ENCODE data around the gene CD151.

CD151 gene

GRCh38 chr11:858053-858761 is 25.5 kb downstream of the CD151 start:
- H3K9me3 ChIP-seq (ENCODE audit: low read depth, low read length): no peaks in the 10 kb centered on the region
- no peaks in the 10 kb centered on the region for H3K36me3 ChIP-seq (ENCODE audit: insufficient read depth, low read length)
- no peak for TF ChIP-seq FOXP2 (optimal IDR thresholded peaks at IDR 0.05; ENCODE audit: control extremely low read depth, extremely low read length, insufficient read depth)
- TF ChIP-seq EZH2 (IDR thresholded peaks at IDR 0.05): no peak
- TF ChIP-seq POLR2AphosphoS5 (IDR thresholded peaks at IDR 0.05; ENCODE audit: borderline replicate concordance, low read depth, low read length): no peak
- H3K4me3 ChIP-seq: peak overlapping the region; percentile 78
- DNase-seq (ENCODE audit: low read depth, low spot score): no peak
- H3K9ac ChIP-seq (ENCODE audit: insufficient read length): no peak overlapping the region
- H3K27ac ChIP-seq: no peak overlapping the region

DNA sequence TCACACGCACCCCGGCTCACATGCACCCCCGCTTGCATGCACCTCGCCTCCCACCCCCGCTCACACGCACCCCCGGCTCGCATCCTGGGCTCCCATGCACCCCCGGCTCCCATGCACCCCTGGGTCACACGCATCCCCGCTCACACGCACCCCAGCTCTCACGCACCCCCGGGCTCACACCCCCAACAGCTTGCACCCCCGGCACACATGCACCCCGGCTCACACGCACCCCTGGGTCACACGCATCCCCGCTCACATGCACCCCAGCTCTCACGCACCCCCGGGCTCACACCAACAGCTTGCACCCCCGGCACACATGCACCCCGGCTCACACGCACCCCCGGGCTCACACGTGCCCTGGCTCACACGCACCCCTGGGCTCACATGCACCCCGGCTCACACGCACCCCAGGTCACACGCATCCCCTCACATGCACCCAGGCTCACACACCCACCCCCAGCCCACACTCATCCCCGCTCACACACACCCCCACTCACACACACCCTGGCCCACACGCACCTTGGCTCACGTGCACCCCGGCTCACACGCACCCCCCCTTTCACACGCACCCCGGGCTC is 26.1 kb downstream of the CD151 start:
- H3K4me3 ChIP-seq: peak overlapping the region; percentile 78
- no peak overlapping the region for H3K27ac ChIP-seq
- no peaks in the 10 kb centered on the region for H3K36me3 ChIP-seq (ENCODE audit: insufficient read depth, low read length)
- H3K9ac ChIP-seq (ENCODE audit: insufficient read length): no peak overlapping the region
- DNase-seq (ENCODE audit: low read depth, low spot score): no peak
- no peak for TF ChIP-seq FOXP2 (optimal IDR thresholded peaks at IDR 0.05; ENCODE audit: control extremely low read depth, extremely low read length, insufficient read depth)
- no peak for TF ChIP-seq POLR2AphosphoS5 (IDR thresholded peaks at IDR 0.05; ENCODE audit: borderline replicate concordance, low read depth, low read length)
- TF ChIP-seq EZH2 (IDR thresholded peaks at IDR 0.05): no peak
- no peaks in the 10 kb centered on the region for H3K9me3 ChIP-seq (ENCODE audit: low read depth, low read length)

DNA sequence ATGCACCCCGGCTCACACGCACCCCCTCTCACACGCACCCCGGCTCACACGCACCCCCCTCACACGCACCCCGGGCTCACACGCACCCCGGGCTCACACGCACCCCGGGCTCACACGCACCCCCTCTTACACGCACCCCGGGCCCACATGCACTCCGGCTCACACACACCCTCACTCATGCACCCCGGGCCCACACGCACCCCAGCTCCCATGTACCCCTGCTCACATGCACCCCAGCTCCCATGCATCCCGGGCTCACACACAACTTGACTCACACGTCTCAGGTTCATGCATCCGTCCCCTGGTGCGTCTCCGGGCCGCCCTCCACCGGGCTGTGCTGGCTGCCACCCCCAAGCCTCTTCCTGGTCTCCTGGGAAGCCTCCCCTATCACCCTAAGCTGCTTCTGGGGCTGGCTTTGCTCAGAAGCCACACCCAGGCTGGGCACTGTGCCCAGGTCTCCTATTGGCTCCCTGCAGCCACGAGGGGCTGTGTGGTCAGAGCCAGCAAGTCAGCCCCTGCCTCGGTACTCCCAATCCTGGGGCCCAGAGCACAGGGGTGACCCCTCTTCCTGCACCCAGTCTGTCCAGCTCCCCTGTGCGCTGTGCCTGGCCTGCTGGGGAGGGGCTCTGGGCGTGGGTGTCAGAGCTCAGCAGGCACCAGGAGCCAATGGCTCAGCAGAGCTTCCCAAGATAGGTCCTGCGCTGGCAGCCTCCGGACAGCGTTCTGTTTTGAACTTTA is 26.8 kb downstream of the CD151 start:
- TF ChIP-seq EZH2 (IDR thresholded peaks at IDR 0.05) (no peak), FOXP2 (optimal IDR thresholded peaks at IDR 0.05; ENCODE audit: control extremely low read depth, extremely low read length, insufficient read depth) (no peak), POLR2AphosphoS5 (IDR thresholded peaks at IDR 0.05; ENCODE audit: borderline replicate concordance, low read depth, low read length) (peak; percentile 82)
- H3K36me3 ChIP-seq (ENCODE audit: insufficient read depth, low read length): no peaks in the 10 kb centered on the region
- no peak for DNase-seq (ENCODE audit: low read depth, low spot score)
- no peaks in the 10 kb centered on the region for H3K9me3 ChIP-seq (ENCODE audit: low read depth, low read length)
- peak overlapping the region; percentile 78 for H3K4me3 ChIP-seq
- peak overlapping the region; percentile 62; the same call in 1 of the 2 replicates for H3K27ac ChIP-seq
- H3K9ac ChIP-seq (ENCODE audit: insufficient read length): no peak overlapping the region

DNA sequence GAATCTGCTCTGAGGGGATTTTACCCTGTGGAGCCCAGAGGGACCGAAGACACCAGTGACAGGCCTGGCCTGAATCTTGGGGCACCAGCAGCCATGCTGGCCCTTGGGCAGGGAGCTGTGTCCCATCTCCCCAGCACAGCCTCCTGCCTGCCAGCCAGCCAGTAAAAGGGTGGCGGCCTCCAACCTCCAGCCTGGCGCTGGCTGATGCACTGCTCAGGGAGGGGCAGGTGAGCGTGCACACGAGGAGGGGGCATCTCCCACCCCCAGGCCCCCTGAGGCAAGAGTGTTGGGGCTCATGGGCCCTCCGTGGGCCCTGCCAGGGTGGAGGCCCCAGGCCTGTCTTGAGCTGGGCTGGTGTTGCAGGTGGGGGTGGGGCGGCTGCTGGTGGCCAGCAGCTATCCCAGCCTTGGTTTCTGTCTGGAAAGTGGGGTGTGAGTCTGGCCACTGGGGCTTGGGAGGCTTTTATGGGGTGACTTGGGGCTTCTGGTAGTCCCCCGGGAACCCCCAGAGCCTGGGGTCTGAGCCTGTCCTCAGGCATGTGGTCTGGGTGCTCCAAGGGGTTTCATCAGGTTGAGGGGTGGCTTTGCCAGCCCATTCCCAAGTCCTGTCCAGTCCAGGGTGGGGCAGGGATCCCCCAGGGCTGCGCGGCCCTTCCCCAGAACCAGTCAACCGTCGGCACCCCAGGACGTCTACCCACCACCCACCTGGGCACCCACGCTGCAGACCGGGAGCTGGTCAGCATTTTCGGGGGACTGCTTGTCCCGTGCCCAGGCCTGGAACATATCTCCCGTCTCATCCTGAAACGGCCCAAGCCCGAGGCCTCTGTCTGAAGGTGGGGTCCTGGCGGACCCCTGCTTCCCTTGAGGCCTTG is 27.7 kb downstream of the CD151 start:
- Histone ChIP-seq H3K27ac (peak overlapping the region; percentile 62; the same call in 1 of the 2 replicates), H3K4me3 (peak overlapping the region; percentile 78), H3K36me3 (ENCODE audit: insufficient read depth, low read length) (no peaks in the 10 kb centered on the region; the same call in 1 of the 2 replicates), H3K9me3 (ENCODE audit: low read depth, low read length) (no peaks in the 10 kb centered on the region), H3K9ac (ENCODE audit: insufficient read length) (no peak overlapping the region)
- no peak for DNase-seq (ENCODE audit: low read depth, low spot score)
- no peak for TF ChIP-seq POLR2AphosphoS5 (IDR thresholded peaks at IDR 0.05; ENCODE audit: borderline replicate concordance, low read depth, low read length)
- no peak for TF ChIP-seq EZH2 (IDR thresholded peaks at IDR 0.05)
- no peak for TF ChIP-seq FOXP2 (optimal IDR thresholded peaks at IDR 0.05; ENCODE audit: control extremely low read depth, extremely low read length, insufficient read depth)

DNA sequence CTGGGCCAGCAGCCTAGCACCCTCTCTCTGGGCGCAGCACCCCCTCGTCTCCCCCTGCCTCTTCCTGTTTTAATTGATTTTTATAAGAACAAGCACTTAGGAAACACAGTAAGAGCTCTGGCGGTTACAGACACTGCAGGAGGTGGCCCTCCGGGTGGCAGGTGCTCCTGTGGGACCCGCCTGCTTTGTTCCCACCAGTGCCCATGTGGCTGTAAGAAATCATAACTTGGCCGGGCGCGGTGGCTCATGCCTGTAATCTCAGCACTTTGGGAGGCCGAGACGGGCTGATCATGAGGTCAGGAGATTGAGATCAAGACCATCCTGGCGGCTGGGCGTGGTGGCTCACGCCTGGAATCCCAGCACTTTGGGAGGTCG is 28.3 kb downstream of the CD151 start:
- Histone ChIP-seq H3K9me3 (ENCODE audit: low read depth, low read length) (no peaks in the 10 kb centered on the region), H3K9ac (ENCODE audit: insufficient read length) (no peak overlapping the region), H3K27ac (no peak overlapping the region), H3K36me3 (ENCODE audit: insufficient read depth, low read length) (no peaks in the 10 kb centered on the region; the same call in 1 of the 2 replicates), H3K4me3 (no peak overlapping the region)
- 0 out of 2 replicates have a peak, but pooled peaks have one; percentile 17 for TF ChIP-seq POLR2AphosphoS5 (IDR thresholded peaks at IDR 0.05; ENCODE audit: borderline replicate concordance, low read depth, low read length)
- no peak for TF ChIP-seq EZH2 (IDR thresholded peaks at IDR 0.05)
- no peak for DNase-seq (ENCODE audit: low read depth, low spot score)

DNA sequence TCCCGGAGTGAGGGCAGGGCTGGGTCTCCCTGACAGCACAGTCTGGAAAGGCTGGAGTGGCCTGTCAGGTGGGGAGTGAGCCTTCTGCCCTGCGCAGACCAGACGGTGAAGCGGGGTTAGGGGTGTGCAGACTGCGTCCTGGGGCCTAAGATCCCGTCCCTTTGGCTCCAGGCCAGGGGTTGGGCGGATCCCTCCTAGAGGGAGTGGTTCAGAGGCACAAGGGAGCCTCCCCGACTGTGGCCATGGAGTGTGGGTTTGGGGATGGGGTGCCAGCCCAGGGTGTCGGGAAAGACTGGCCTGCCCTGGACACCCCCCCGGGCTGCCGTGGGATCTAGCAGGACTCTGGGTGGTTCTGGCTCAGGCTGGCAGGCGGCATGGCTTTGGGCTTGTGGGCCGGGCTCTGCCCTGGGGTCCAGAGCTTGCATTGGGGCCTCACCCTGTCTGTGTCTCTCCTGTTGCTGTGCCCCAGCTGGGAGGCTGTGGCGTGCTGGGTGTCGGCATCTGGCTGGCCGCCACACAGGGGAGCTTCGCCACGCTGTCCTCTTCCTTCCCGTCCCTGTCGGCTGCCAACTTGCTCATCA is 29.4 kb downstream of the CD151 start:
- no peak overlapping the region for H3K4me3 ChIP-seq
- H3K9ac ChIP-seq (ENCODE audit: insufficient read length): no peak overlapping the region
- no peak for TF ChIP-seq FOXP2 (optimal IDR thresholded peaks at IDR 0.05; ENCODE audit: control extremely low read depth, extremely low read length, insufficient read depth)
- no peak for TF ChIP-seq POLR2AphosphoS5 (IDR thresholded peaks at IDR 0.05; ENCODE audit: borderline replicate concordance, low read depth, low read length)
- no peak for TF ChIP-seq EZH2 (IDR thresholded peaks at IDR 0.05)
- no peaks in the 10 kb centered on the region; the same call in 1 of the 2 replicates for H3K36me3 ChIP-seq (ENCODE audit: insufficient read depth, low read length)
- DNase-seq (ENCODE audit: low read depth, low spot score): no peak
- no peaks in the 10 kb centered on the region for H3K9me3 ChIP-seq (ENCODE audit: low read depth, low read length)
- H3K27ac ChIP-seq: no peak overlapping the region

DNA sequence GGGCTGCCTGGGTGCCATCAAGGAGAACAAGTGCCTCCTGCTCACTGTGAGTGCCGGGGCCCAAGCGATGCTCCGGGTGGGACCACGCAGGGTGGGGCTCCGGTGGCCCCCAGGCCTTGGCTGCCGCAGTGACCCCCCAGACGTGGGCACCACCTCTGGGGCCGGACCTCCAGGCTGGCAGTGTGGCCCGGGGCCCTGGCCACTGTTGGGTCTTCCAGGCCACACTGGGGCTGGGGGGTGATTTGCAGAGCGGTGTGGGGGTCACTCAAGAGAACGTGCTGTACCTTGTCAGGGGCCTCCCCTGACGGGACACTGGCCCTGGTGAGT is 29.9 kb downstream of the CD151 start:
- Histone ChIP-seq H3K27ac (no peak overlapping the region), H3K36me3 (ENCODE audit: insufficient read depth, low read length) (no peaks in the 10 kb centered on the region; the same call in 1 of the 2 replicates), H3K9me3 (ENCODE audit: low read depth, low read length) (no peaks in the 10 kb centered on the region), H3K4me3 (no peak overlapping the region), H3K9ac (ENCODE audit: insufficient read length) (no peak overlapping the region)
- TF ChIP-seq FOXP2 (optimal IDR thresholded peaks at IDR 0.05; ENCODE audit: control extremely low read depth, extremely low read length, insufficient read depth): no peak
- no peak for TF ChIP-seq EZH2 (IDR thresholded peaks at IDR 0.05)
- TF ChIP-seq POLR2AphosphoS5 (IDR thresholded peaks at IDR 0.05; ENCODE audit: borderline replicate concordance, low read depth, low read length): no peak
- DNase-seq (ENCODE audit: low read depth, low spot score): no peak

All from SK-N-MC (cell line).